SK-N-MC (cell line): ENCODE results near the gene OBSCN.

Experiments
- DNase-seq: peaks from one replicate; pipeline ENCODE4 v3.0.0-alpha.2; 2011; ENCODE audit warnings: low read depth, low spot score
- H3K27ac ChIP-seq: fragments of 200-600 bp; sonication (generic); 2 replicates; pipeline ENCODE4 v1.5.1; 2016; ENCODE audit warnings: mixed run types
- H3K36me3 ChIP-seq: fragments of 200-600 bp; sonication (generic); 2 replicates; pipeline ENCODE4 v1.6.1; 2017; ENCODE audit warnings: antibody characterized with exemption, low read length, mixed read lengths; ENCODE audit not compliant: insufficient read depth
- H3K4me3 ChIP-seq: fragments of 200-600 bp; sonication (generic); 2 replicates; pipeline ENCODE4 v1.5.1; 2016
- H3K9ac ChIP-seq: fragments of 200-600 bp; sonication (generic); 2 replicates; pipeline ENCODE4 v1.8.0; 2017; ENCODE audit warnings: mixed run types, mixed read lengths; ENCODE audit not compliant: insufficient read length
- H3K9me3 ChIP-seq: fragments of 200-600 bp; sonication (generic); 2 replicates; pipeline ENCODE4 v1.6.1; 2017; ENCODE audit warnings: low read depth, mild to moderate bottlenecking, antibody characterized with exemption, low read length, moderate library complexity, mixed read lengths
- EZH2 ChIP-seq: fragments of 200-600 bp; sonication (generic); IDR thresholded peaks from one replicate; pipeline ENCODE4 v1.6.1; 2017; ENCODE audit warnings: antibody characterized with exemption
- FOXP2 ChIP-seq: optimal IDR thresholded peaks from 2 replicates; pipeline ENCODE3; 2011; ENCODE audit warnings: mild to moderate bottlenecking, moderate library complexity; ENCODE audit not compliant: insufficient read depth; ENCODE audit errors: extremely low read length, control extremely low read depth
- POLR2AphosphoS5 ChIP-seq: IDR thresholded peaks from 2 replicates; pipeline ENCODE4 v1.6.1; 2012; ENCODE audit warnings: mild to moderate bottlenecking, low read depth, low read length, borderline replicate concordance

The OBSCN gene

GRCh38 chr1:228295201-228295600 is 87.4 kb downstream of the OBSCN start:
- no peaks in the 10 kb centered on the region for H3K36me3 ChIP-seq
- H3K9me3 ChIP-seq: 0 out of 2 replicates have a peak, but pooled peaks cover 2% of the 10 kb centered on the region
- no peak overlapping the region for H3K9ac ChIP-seq
- H3K27ac ChIP-seq: no peak overlapping the region
- TF ChIP-seq FOXP2: no peak
- TF ChIP-seq EZH2: no peak
- no peak for TF ChIP-seq POLR2AphosphoS5
- H3K4me3 ChIP-seq: no peak overlapping the region
- DNase-seq: no peak

DNA sequence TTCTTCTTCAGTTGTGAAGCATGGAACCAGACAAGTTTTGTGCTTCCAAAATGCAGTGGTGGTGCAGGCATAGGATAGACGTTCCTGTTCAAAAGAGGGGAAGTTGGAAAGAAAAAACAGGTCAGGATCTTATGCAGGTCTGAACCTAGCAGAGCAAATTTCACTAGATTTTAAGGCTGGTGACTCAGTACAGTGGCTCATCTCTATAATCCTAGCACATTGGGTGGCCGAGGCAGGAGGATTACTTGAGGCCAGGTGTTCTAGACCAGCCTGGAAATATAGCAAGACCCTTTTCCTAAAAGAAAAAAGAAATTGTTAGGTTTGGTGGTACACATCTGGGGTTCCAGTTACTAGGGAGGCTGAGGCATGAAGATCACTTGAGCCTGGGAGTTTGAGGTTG is 88.1 kb downstream of the OBSCN start:
- H3K36me3 ChIP-seq: no peaks in the 10 kb centered on the region
- H3K27ac ChIP-seq: no peak overlapping the region
- no peak for DNase-seq
- TF ChIP-seq FOXP2 (no peak), POLR2AphosphoS5 (no peak), EZH2 (no peak)
- no peak overlapping the region for H3K9ac ChIP-seq
- H3K4me3 ChIP-seq: no peak overlapping the region
- H3K9me3 ChIP-seq: 0 out of 2 replicates have a peak, but pooled peaks cover 2% of the 10 kb centered on the region

DNA sequence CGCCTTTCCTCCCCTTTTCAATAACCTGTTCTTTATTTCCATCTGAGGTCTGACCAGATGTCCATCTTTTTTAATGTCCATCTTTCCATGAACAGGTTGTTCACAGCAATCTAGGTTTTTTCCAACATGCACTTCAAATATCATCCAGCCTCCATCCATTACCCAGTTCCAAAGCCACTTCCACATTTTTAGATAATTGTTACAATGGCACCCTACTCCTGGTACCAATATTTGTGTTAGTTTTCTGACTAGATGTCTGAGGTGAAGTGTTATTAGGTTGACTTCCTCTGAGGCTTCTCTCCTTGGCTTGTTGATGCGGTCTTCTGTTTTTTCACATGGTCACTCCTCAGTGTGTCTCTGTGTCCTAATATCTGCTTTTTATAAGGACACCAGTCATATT is 89.4 kb downstream of the OBSCN start:
- no peaks in the 10 kb centered on the region for H3K36me3 ChIP-seq

GRCh38 chr1:228297822-228298221 is 90.0 kb downstream of the OBSCN start:
- H3K9me3 ChIP-seq: peaks cover 5% of the 10 kb centered on the region; the same call in 1 of the 2 replicates
- H3K27ac ChIP-seq: no peak overlapping the region
- no peak for DNase-seq
- no peak overlapping the region for H3K4me3 ChIP-seq
- no peaks in the 10 kb centered on the region for H3K36me3 ChIP-seq
- TF ChIP-seq EZH2: no peak
- TF ChIP-seq FOXP2: no peak
- TF ChIP-seq POLR2AphosphoS5: no peak
- H3K9ac ChIP-seq: no peak overlapping the region

More for the DNA sequence above, 89.4 kb downstream of the OBSCN start:
- Histone ChIP-seq H3K4me3 (no peak overlapping the region), H3K9me3 (peaks cover 5% of the 10 kb centered on the region; the same call in 1 of the 2 replicates), H3K9ac (no peak overlapping the region), H3K27ac (no peak overlapping the region)
- TF ChIP-seq FOXP2 (no peak), POLR2AphosphoS5 (no peak), EZH2 (no peak)
- DNase-seq: no peak

- Histone ChIP-seq H3K27ac (no peak overlapping the region), H3K9ac (no peak overlapping the region), H3K36me3 (no peaks in the 10 kb centered on the region), H3K9me3 (peaks cover 5% of the 10 kb centered on the region; the same call in 1 of the 2 replicates), H3K4me3 (no peak overlapping the region)
- TF ChIP-seq POLR2AphosphoS5: no peak
- TF ChIP-seq EZH2: no peak
- no peak for TF ChIP-seq FOXP2
- DNase-seq: no peak
Observed at GRCh38 chr1:228298471-228298870, 90.6 kb downstream of the OBSCN start.

- Histone ChIP-seq H3K36me3 (no peaks in the 10 kb centered on the region), H3K27ac (no peak overlapping the region), H3K9ac (no peak overlapping the region), H3K4me3 (no peak overlapping the region), H3K9me3 (peaks cover 5% of the 10 kb centered on the region; the same call in 1 of the 2 replicates)
- no peak for DNase-seq
- TF ChIP-seq FOXP2: no peak
- no peak for TF ChIP-seq POLR2AphosphoS5
- TF ChIP-seq EZH2: no peak
Observed at GRCh38 chr1:228299211-228299610, 91.4 kb downstream of the OBSCN start.

- no peak for DNase-seq
- H3K36me3 ChIP-seq: no peaks in the 10 kb centered on the region
- H3K4me3 ChIP-seq: no peak overlapping the region
- TF ChIP-seq EZH2 (no peak), FOXP2 (no peak), POLR2AphosphoS5 (no peak)
- peaks cover 5% of the 10 kb centered on the region; the same call in 1 of the 2 replicates for H3K9me3 ChIP-seq
- H3K27ac ChIP-seq: no peak overlapping the region
- H3K9ac ChIP-seq: no peak overlapping the region
Observed at GRCh38 chr1:228299901-228300300, 92.1 kb downstream of the OBSCN start.

DNA sequence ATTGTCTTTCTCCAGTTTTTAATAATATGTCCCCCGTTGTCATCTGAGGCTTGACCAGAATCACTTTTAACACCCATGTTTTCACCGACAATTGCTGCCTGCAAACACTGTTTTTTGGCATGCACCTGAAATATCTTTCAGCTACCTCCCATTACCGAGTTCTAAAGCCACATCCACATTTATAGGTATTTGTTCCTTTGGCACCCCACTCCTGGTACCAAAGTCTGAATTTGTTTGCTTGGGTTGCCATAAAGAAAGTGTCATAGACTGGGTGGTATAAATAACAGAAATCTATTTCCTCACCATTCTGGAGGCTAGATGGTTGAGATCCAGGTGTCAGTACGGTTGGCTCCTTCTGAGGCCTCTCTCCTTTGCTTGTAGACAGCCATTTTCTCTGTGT is 94.2 kb downstream of the OBSCN start:
- Histone ChIP-seq H3K27ac (no peak overlapping the region), H3K4me3 (no peak overlapping the region), H3K9me3 (peaks cover 5% of the 10 kb centered on the region; the same call in 1 of the 2 replicates), H3K36me3 (no peaks in the 10 kb centered on the region), H3K9ac (no peak overlapping the region)
- TF ChIP-seq FOXP2 (no peak), POLR2AphosphoS5 (no peak), EZH2 (no peak)
- no peak for DNase-seq

DNA sequence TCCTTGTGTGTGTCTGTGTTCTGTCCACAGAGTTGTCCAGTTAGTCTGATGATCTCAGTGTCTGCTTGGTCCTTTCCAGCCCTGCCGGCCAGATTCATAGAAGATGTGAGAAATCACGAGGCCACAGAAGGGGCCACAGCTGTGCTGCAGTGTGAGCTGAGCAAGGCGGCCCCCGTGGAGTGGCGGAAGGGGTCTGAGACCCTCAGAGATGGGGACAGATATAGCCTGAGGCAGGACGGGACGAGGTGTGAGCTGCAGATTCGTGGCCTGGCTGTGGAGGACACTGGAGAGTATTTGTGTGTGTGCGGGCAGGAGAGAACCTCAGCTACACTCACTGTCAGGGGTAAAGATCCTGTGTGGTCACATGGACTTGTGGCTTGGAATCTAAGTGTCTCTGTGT is 95.8 kb downstream of the OBSCN start:
- Histone ChIP-seq H3K4me3 (no peak overlapping the region), H3K27ac (no peak overlapping the region), H3K9me3 (peaks cover 2% of the 10 kb centered on the region; the same call in 1 of the 2 replicates), H3K9ac (no peak overlapping the region), H3K36me3 (no peaks in the 10 kb centered on the region)
- no peak for TF ChIP-seq EZH2
- no peak for TF ChIP-seq FOXP2
- TF ChIP-seq POLR2AphosphoS5: no peak
- no peak for DNase-seq

- no peaks in the 10 kb centered on the region for H3K36me3 ChIP-seq
- no peak for DNase-seq
- H3K9ac ChIP-seq: no peak overlapping the region
- no peak for TF ChIP-seq POLR2AphosphoS5
- no peak for TF ChIP-seq FOXP2
- no peak for TF ChIP-seq EZH2
- H3K9me3 ChIP-seq: peaks cover 2% of the 10 kb centered on the region; the same call in 1 of the 2 replicates
- H3K27ac ChIP-seq: no peak overlapping the region
- H3K4me3 ChIP-seq: no peak overlapping the region
Observed at GRCh38 chr1:228304225-228304624, 96.4 kb downstream of the OBSCN start.
